GM18499 (cell line): ENCODE measurements around the gene C19orf25.
"Not testable (repeated sequence)": the region's sequence is repeated elsewhere in the genome, so short reads cannot be mapped to it uniquely, and the experiment has no call there.

Experiments used
- ATAC-seq: cut with Tn5 transposase; IDR thresholded peaks from one replicate; pipeline ENCODE4 v1.9.1; 2021; ENCODE audit warnings: moderate number of reproducible peaks; ENCODE audit not compliant: insufficient read depth, unreplicated experiment

Gene C19orf25

GRCh38 chr19:1512671-1513498 lies 33.9 kb upstream of the C19orf25 start, which contains the start of gene ADAMTSL5:
TSS of gene ADAMTSL5 (minus strand) at chr19:1513019. CDS start at chr19:1510943, 2,076 bp downstream.
- ATAC-seq, result no peak

GRCh38 chr19:1511318-1512317 lies 32.6 kb upstream of the C19orf25 start:
- ATAC-seq, result no peak

GRCh38 chr19:1510807-1511206 lies 31.8 kb upstream of the C19orf25 start:
- ATAC-seq, result no peak

GRCh38 chr19:1510442-1510806 lies 31.4 kb upstream of the C19orf25 start:
- ATAC-seq, result no peak

GRCh38 chr19:1509602-1510441 lies 30.8 kb upstream of the C19orf25 start:
- no peak for ATAC-seq

GRCh38 chr19:1508507-1508856 lies 29.5 kb upstream of the C19orf25 start:
- no peak for ATAC-seq

- no peak for ATAC-seq
Observed at GRCh38 chr19:1507763-1508506, 28.9 kb upstream of the C19orf25 start.

GRCh38 chr19:1507192-1507660 lies 28.2 kb upstream of the C19orf25 start:
- ATAC-seq, result no peak

GRCh38 chr19:1505991-1506881 lies 27.2 kb upstream of the C19orf25 start:
- no peak for ATAC-seq

- ATAC-seq, result no peak
Observed at GRCh38 chr19:1505012-1505411, 26.0 kb upstream of the C19orf25 start.

- no peak for ATAC-seq
Observed at GRCh38 chr19:1503925-1504773, 25.1 kb upstream of the C19orf25 start.

GRCh38 chr19:1503089-1503924 lies 24.3 kb upstream of the C19orf25 start:
- ATAC-seq, result no peak

GRCh38 chr19:1502433-1503088 lies 23.5 kb upstream of the C19orf25 start:
- ATAC-seq, result no peak

GRCh38 chr19:1501200-1501595 lies 22.2 kb upstream of the C19orf25 start:
- no peak for ATAC-seq

- not testable (repeated sequence) for ATAC-seq
Observed at GRCh38 chr19:1499231-1499630, 20.2 kb upstream of the C19orf25 start.

- no peak for ATAC-seq
Observed at GRCh38 chr19:1497578-1498235, 18.7 kb upstream of the C19orf25 start.
